Measurements from ENCODE around the gene COPB2.
"Not testable (repeated sequence)": the region's sequence is repeated elsewhere in the genome, so short reads cannot be mapped to it uniquely, and the experiment has no call there.

COPB2 gene

GRCh38 chr3:139388077-139388476 is 1.4 kb downstream of the COPB2 start:
- no peak for TF ChIP-seq OSR1 (CRISPR knock-in tag; IDR thresholded peaks at IDR 0.05)
- no peak for TF ChIP-seq ZC3H10 (CRISPR knock-in tag; IDR thresholded peaks at IDR 0.05)
- no peak for TF ChIP-seq ARNTL (CRISPR knock-in tag; IDR thresholded peaks at IDR 0.05; ENCODE audit: borderline replicate concordance, low read depth)
- no peak for TF ChIP-seq POU6F1 (CRISPR knock-in tag; IDR thresholded peaks at IDR 0.05; ENCODE audit: borderline replicate concordance, low read depth)
- TF ChIP-seq ISL1 (CRISPR knock-in tag; IDR thresholded peaks at IDR 0.05), result no peak
- no peak for TF ChIP-seq SNAI2 (CRISPR knock-in tag; IDR thresholded peaks at IDR 0.05)
- TF ChIP-seq ZNF70 (CRISPR knock-in tag; IDR thresholded peaks at IDR 0.05), result no peak
- TF ChIP-seq, protein P1, sequence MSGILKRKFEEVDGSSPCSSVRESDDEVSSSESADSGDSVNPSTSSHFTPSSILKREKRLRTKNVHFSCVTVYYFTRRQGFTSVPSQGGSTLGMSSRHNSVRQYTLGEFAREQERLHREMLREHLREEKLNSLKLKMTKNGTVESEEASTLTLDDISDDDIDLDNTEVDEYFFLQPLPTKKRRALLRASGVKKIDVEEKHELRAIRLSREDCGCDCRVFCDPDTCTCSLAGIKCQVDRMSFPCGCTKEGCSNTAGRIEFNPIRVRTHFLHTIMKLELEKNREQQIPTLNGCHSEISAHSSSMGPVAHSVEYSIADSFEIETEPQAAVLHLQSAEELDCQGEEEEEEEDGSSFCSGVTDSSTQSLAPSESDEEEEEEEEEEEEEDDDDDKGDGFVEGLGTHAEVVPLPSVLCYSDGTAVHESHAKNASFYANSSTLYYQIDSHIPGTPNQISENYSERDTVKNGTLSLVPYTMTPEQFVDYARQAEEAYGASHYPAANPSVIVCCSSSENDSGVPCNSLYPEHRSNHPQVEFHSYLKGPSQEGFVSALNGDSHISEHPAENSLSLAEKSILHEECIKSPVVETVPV (CRISPR knock-in tag; IDR thresholded peaks at IDR 0.05), result no peak
- TF ChIP-seq CREB5 (CRISPR knock-in tag; IDR thresholded peaks at IDR 0.05; ENCODE audit: low read depth), result no peak
- TF ChIP-seq TOX (CRISPR knock-in tag; IDR thresholded peaks at IDR 0.05; ENCODE audit: borderline replicate concordance), result no peak
- TF ChIP-seq, protein P2, sequence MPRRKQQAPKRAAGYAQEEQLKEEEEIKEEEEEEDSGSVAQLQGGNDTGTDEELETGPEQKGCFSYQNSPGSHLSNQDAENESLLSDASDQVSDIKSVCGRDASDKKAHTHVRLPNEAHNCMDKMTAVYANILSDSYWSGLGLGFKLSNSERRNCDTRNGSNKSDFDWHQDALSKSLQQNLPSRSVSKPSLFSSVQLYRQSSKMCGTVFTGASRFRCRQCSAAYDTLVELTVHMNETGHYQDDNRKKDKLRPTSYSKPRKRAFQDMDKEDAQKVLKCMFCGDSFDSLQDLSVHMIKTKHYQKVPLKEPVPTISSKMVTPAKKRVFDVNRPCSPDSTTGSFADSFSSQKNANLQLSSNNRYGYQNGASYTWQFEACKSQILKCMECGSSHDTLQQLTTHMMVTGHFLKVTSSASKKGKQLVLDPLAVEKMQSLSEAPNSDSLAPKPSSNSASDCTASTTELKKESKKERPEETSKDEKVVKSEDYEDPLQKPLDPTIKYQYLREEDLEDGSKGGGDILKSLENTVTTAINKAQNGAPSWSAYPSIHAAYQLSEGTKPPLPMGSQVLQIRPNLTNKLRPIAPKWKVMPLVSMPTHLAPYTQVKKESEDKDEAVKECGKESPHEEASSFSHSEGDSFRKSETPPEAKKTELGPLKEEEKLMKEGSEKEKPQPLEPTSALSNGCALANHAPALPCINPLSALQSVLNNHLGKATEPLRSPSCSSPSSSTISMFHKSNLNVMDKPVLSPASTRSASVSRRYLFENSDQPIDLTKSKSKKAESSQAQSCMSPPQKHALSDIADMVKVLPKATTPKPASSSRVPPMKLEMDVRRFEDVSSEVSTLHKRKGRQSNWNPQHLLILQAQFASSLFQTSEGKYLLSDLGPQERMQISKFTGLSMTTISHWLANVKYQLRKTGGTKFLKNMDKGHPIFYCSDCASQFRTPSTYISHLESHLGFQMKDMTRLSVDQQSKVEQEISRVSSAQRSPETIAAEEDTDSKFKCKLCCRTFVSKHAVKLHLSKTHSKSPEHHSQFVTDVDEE (CRISPR knock-in tag; IDR thresholded peaks at IDR 0.05), result no peak
- TF ChIP-seq, protein P3, sequence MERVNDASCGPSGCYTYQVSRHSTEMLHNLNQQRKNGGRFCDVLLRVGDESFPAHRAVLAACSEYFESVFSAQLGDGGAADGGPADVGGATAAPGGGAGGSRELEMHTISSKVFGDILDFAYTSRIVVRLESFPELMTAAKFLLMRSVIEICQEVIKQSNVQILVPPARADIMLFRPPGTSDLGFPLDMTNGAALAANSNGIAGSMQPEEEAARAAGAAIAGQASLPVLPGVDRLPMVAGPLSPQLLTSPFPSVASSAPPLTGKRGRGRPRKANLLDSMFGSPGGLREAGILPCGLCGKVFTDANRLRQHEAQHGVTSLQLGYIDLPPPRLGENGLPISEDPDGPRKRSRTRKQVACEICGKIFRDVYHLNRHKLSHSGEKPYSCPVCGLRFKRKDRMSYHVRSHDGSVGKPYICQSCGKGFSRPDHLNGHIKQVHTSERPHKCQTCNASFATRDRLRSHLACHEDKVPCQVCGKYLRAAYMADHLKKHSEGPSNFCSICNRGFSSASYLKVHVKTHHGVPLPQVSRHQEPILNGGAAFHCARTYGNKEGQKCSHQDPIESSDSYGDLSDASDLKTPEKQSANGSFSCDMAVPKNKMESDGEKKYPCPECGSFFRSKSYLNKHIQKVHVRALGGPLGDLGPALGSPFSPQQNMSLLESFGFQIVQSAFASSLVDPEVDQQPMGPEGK (CRISPR knock-in tag; IDR thresholded peaks at IDR 0.05; ENCODE audit: borderline replicate concordance), result no peak
- no peak for TF ChIP-seq ZFP30 (CRISPR knock-in tag; IDR thresholded peaks at IDR 0.05)
- TF ChIP-seq RARB (CRISPR knock-in tag; IDR thresholded peaks at IDR 0.05), result no peak
- no peak for TF ChIP-seq ZNF565 (CRISPR knock-in tag; conservative IDR thresholded peaks at IDR 0.05; ENCODE audit: low read depth)
- no peak for TF ChIP-seq BACH2 (CRISPR knock-in tag; IDR thresholded peaks at IDR 0.05; ENCODE audit: borderline replicate concordance)
- TF ChIP-seq ESRRG (CRISPR knock-in tag; IDR thresholded peaks at IDR 0.05), result no peak
- TF ChIP-seq GLIS3 (CRISPR knock-in tag; IDR thresholded peaks at IDR 0.05), result no peak
- no peak for TF ChIP-seq CSDC2 (CRISPR knock-in tag; IDR thresholded peaks at IDR 0.05)
- ATAC-seq, result no peak

DNA sequence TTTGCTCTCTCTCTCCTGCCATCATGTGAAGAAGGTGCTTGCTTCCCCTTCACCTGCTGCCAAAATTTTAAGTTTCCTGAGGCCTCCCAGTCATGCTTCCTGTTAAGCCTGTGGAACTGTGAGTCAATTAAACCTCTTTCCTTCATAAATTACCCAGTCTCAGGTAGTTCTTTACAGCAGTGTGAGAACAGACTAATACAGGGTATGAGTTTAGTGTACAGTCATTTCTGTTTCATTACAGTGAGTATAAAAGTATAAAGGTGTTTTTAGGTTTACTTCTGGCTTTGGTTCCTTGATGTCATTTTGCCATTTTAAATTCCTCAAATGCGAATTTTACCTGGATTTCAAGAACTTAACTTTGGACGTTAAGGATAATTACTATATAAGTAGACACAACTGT is 7.2 kb downstream of the COPB2 start:
- not testable (repeated sequence) for ATAC-seq

GRCh38 chr3:139380575-139380974 is 8.9 kb downstream of the COPB2 start:
- TF ChIP-seq CREB5 (CRISPR knock-in tag; IDR thresholded peaks at IDR 0.05; ENCODE audit: low read depth) (no peak), TCF4 (CRISPR knock-in tag; IDR thresholded peaks at IDR 0.05; ENCODE audit: borderline replicate concordance) (no peak), ZNF565 (CRISPR knock-in tag; conservative IDR thresholded peaks at IDR 0.05; ENCODE audit: low read depth) (no peak), ZNF8 (CRISPR knock-in tag; IDR thresholded peaks at IDR 0.05) (no peak), OSR1 (CRISPR knock-in tag; IDR thresholded peaks at IDR 0.05) (no peak), TOX (CRISPR knock-in tag; IDR thresholded peaks at IDR 0.05; ENCODE audit: borderline replicate concordance) (no peak), ISL1 (CRISPR knock-in tag; IDR thresholded peaks at IDR 0.05) (no peak), BACH2 (CRISPR knock-in tag; IDR thresholded peaks at IDR 0.05; ENCODE audit: borderline replicate concordance) (no peak), ZC3H10 (CRISPR knock-in tag; IDR thresholded peaks at IDR 0.05) (no peak), ZFP30 (CRISPR knock-in tag; IDR thresholded peaks at IDR 0.05) (no peak), RARB (CRISPR knock-in tag; IDR thresholded peaks at IDR 0.05) (no peak), ARNTL (CRISPR knock-in tag; IDR thresholded peaks at IDR 0.05; ENCODE audit: borderline replicate concordance, low read depth) (no peak)
- TF ChIP-seq, protein P2 (CRISPR knock-in tag; IDR thresholded peaks at IDR 0.05), result no peak
- TF ChIP-seq, protein P3 (CRISPR knock-in tag; IDR thresholded peaks at IDR 0.05; ENCODE audit: borderline replicate concordance), result no peak
- ATAC-seq, result no peak
